GM23338 (cell line): Measurements from ENCODE around the gene GLYATL3. TPM values are rescaled to one million over a fixed set of nuclear protein-coding genes. Genes with fewer than 3 reads are reported as not detected.

Experiments
- ATAC-seq: fragments of 200-7000 bp; cut with Tn5 transposase; 3 replicates; pipeline ENCODE4 v1.9.1; 2020
- DNase-seq: peaks from one replicate; pipeline ENCODE4 v3.0.0-alpha.2; 2015; ENCODE audit warnings: low spot score
- H2AFZ ChIP-seq: fragments of 200-600 bp; sonication (generic); 2 replicates; pipeline ENCODE4 v1.8.0; 2016; ENCODE audit warnings: antibody characterized with exemption, mild to moderate bottlenecking, moderate library complexity
- H3F3A ChIP-seq: fragments of 200-600 bp; sonication (generic); replicated peaks from 2 replicates; pipeline ENCODE4 v1.8.0; 2017; ENCODE audit warnings: antibody characterized with exemption, mixed run types, low read depth
- H3K27ac ChIP-seq: fragments of 200-600 bp; sonication (generic); 2 replicates; pipeline ENCODE4 v1.6.1; 2016; ENCODE audit warnings: low read depth
- H3K27me3 ChIP-seq: fragments of 200-600 bp; sonication (generic); 2 replicates; pipeline ENCODE4 v1.8.0; 2016; ENCODE audit warnings: mild to moderate bottlenecking, mixed run types, moderate library complexity; ENCODE audit not compliant: insufficient read depth
- H3K36me3 ChIP-seq: fragments of 200-600 bp; sonication (generic); 2 replicates; pipeline ENCODE4 v1.8.0; 2016; ENCODE audit warnings: mild to moderate bottlenecking; ENCODE audit not compliant: insufficient read depth
- H3K4me1 ChIP-seq: fragments of 200-600 bp; sonication (generic); 2 replicates; pipeline ENCODE4 v1.8.0; 2016; ENCODE audit warnings: mild to moderate bottlenecking, moderate library complexity; ENCODE audit not compliant: insufficient read depth
- H3K4me2 ChIP-seq: fragments of 200-600 bp; sonication (generic); 2 replicates; pipeline ENCODE4 v1.7.1; 2017; ENCODE audit warnings: mixed run types
- H3K4me3 ChIP-seq: fragments of 200-600 bp; sonication (generic); 2 replicates; pipeline ENCODE4 v1.6.1; 2016; ENCODE audit warnings: mixed run types
- H3K79me2 ChIP-seq: fragments of 200-600 bp; sonication (generic); replicated peaks from 2 replicates; pipeline ENCODE4 v1.8.0; 2017; ENCODE audit warnings: mild to moderate bottlenecking; ENCODE audit not compliant: insufficient read depth
- H3K9me2 ChIP-seq: fragments of 200-600 bp; sonication (generic); 2 replicates; pipeline ENCODE4 v1.8.0; 2017; ENCODE audit not compliant: insufficient read depth
- H4K20me1 ChIP-seq: fragments of 200-600 bp; sonication (generic); replicated peaks from 2 replicates; pipeline ENCODE4 v1.8.0; 2017; ENCODE audit warnings: mild to moderate bottlenecking; ENCODE audit not compliant: insufficient read depth
- H3K27ac Mint-ChIP-seq: 2 replicates; pipeline ENCODE4 v1.8.0; 2020; ENCODE audit warnings: inconsistent platforms, mild to moderate bottlenecking, moderate library complexity, mixed read lengths
- H3K27me3 Mint-ChIP-seq: 3 replicates; pipeline ENCODE4 v1.8.0; 2022; ENCODE audit warnings: low read depth, mild to moderate bottlenecking, moderate library complexity, mixed read lengths, inconsistent platforms; ENCODE audit not compliant: insufficient read depth, poor library complexity
- H3K36me3 Mint-ChIP-seq: 3 replicates; pipeline ENCODE4 v1.8.0; 2021; ENCODE audit warnings: low read depth, mild to moderate bottlenecking, inconsistent platforms, moderate library complexity, mixed read lengths
- H3K4me1 Mint-ChIP-seq: 3 replicates; pipeline ENCODE4 v1.8.0; 2020; ENCODE audit warnings: mild to moderate bottlenecking, inconsistent platforms, mixed read lengths
- H3K4me3 Mint-ChIP-seq: 3 replicates; pipeline ENCODE4 v1.8.0; 2021; ENCODE audit warnings: moderate library complexity, mild to moderate bottlenecking, inconsistent platforms, mixed read lengths
- H3K9me3 Mint-ChIP-seq: 3 replicates; pipeline ENCODE4 v1.8.0; 2020; ENCODE audit warnings: moderate library complexity, mild to moderate bottlenecking, inconsistent platforms, mixed read lengths
- CREB1 ChIP-seq: fragments of 250-450 bp; sonication (Bioruptor Pico); IDR thresholded peaks from 2 replicates; pipeline ENCODE4 v1.5.0; 2020; ENCODE audit warnings: low read depth, mild to moderate bottlenecking, moderate library complexity
- ETS1 ChIP-seq: IDR thresholded peaks from 2 replicates; pipeline ENCODE4 v1.6.1; 2016; ENCODE audit warnings: antibody characterized with exemption
- EZH2 ChIP-seq: fragments of 200-600 bp; sonication (generic); IDR thresholded peaks from one replicate; pipeline ENCODE4 v1.8.0; 2017; ENCODE audit warnings: antibody characterized with exemption, mild to moderate bottlenecking, low read depth; ENCODE audit not compliant: unreplicated experiment
- ZNF114 ChIP-seq: fragments of 250-450 bp; sonication (Bioruptor Pico); IDR thresholded peaks from 2 replicates; pipeline ENCODE4 v1.5.0; 2020; ENCODE audit warnings: mild to moderate bottlenecking, moderate library complexity
- polyA plus RNA-seq: library from polyadenylated mRNA; unstranded; fragments of >200 nt; fragmentation: Nextera tagmentation; extraction: Ambion mirVana; gene quantifications from 2 replicates; pipeline ENCODE4 v1.2.1, GENCODE V29; 2016
- total RNA-seq: library from RNA; depleted of rRNA; stranded (reverse); fragments of >200 nt; shearing (Covaris generic); gene quantifications from 2 replicates; pipeline ENCODE4 v1.2.3, GENCODE V29; 2014
- TF ChIP-seq, protein P1 (sequence below): fragments of 250-450 bp; sonication (Bioruptor Pico); IDR thresholded peaks from 2 replicates; pipeline ENCODE4 v1.5.0; 2020; ENCODE audit warnings: mild to moderate bottlenecking, moderate library complexity

Gene GLYATL3
- total and polyA plus RNA-seq, 2 experiments from 2014 or later: not detected

DNA sequence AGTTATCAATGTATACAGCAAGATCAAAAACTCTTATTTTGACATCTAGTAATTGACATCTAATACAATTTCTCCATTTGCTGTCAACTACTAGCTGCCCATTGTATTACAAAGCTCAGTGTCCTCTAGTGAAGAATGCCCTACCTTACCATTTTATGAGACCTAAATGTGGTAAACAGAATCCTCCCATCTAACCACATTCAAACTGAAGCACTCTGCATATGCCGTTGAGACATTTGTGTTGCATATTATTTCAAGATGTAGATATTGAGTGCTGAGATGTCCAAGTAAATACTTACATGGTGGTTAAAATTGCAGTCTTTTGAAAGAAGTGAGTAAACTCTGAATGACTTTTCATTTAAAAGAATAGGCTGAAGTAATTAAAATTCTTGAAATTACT is 597 bp upstream of the GLYATL3 start (continued):
- TF ChIP-seq, protein P1, sequence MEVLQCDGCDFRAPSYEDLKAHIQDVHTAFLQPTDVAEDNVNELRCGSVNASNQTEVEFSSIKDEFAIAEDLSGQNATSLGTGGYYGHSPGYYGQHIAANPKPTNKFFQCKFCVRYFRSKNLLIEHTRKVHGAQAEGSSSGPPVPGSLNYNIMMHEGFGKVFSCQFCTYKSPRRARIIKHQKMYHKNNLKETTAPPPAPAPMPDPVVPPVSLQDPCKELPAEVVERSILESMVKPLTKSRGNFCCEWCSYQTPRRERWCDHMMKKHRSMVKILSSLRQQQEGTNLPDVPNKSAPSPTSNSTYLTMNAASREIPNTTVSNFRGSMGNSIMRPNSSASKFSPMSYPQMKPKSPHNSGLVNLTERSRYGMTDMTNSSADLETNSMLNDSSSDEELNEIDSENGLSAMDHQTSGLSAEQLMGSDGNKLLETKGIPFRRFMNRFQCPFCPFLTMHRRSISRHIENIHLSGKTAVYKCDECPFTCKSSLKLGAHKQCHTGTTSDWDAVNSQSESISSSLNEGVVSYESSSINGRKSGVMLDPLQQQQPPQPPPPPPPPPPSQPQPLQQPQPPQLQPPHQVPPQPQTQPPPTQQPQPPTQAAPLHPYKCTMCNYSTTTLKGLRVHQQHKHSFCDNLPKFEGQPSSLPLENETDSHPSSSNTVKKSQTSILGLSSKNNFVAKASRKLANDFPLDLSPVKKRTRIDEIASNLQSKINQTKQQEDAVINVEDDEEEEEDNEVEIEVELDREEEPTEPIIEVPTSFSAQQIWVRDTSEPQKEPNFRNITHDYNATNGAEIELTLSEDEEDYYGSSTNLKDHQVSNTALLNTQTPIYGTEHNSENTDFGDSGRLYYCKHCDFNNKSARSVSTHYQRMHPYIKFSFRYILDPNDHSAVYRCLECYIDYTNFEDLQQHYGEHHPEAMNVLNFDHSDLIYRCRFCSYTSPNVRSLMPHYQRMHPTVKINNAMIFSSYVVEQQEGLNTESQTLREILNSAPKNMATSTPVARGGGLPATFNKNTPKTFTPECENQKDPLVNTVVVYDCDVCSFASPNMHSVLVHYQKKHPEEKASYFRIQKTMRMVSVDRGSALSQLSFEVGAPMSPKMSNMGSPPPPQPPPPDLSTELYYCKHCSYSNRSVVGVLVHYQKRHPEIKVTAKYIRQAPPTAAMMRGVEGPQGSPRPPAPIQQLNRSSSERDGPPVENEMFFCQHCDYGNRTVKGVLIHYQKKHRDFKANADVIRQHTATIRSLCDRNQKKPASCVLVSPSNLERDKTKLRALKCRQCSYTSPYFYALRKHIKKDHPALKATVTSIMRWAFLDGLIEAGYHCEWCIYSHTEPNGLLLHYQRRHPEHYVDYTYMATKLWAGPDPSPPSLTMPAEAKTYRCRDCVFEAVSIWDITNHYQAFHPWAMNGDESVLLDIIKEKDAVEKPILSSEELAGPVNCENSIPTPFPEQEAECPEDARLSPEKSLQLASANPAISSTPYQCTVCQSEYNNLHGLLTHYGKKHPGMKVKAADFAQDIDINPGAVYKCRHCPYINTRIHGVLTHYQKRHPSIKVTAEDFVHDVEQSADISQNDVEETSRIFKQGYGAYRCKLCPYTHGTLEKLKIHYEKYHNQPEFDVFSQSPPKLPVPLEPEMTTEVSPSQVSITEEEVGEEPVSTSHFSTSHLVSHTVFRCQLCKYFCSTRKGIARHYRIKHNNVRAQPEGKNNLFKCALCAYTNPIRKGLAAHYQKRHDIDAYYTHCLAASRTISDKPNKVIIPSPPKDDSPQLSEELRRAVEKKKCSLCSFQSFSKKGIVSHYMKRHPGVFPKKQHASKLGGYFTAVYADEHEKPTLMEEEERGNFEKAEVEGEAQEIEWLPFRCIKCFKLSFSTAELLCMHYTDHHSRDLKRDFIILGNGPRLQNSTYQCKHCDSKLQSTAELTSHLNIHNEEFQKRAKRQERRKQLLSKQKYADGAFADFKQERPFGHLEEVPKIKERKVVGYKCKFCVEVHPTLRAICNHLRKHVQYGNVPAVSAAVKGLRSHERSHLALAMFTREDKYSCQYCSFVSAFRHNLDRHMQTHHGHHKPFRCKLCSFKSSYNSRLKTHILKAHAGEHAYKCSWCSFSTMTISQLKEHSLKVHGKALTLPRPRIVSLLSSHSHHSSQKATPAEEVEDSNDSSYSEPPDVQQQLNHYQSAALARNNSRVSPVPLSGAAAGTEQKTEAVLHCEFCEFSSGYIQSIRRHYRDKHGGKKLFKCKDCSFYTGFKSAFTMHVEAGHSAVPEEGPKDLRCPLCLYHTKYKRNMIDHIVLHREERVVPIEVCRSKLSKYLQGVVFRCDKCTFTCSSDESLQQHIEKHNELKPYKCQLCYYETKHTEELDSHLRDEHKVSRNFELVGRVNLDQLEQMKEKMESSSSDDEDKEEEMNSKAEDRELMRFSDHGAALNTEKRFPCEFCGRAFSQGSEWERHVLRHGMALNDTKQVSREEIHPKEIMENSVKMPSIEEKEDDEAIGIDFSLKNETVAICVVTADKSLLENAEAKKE (CRISPR knock-in tag): no peak
- no peak for TF ChIP-seq EZH2

GRCh38 chr6:49504666-49505065 is 4.9 kb downstream of the GLYATL3 start:
- no peak for ATAC-seq
- no peak overlapping the region for H3K27ac ChIP-seq
- peaks cover 9% of the 10 kb centered on the region for H3K9me3 Mint-ChIP-seq
- no peaks in the 10 kb centered on the region for H3K36me3 ChIP-seq
- no peak overlapping the region for H3K27ac Mint-ChIP-seq
- peaks cover 2% of the 10 kb centered on the region; the same call in 1 of the 3 replicates for H3K36me3 Mint-ChIP-seq
- H3K4me2 ChIP-seq: no peak overlapping the region
- no peaks in the 10 kb centered on the region; the same call in 1 of the 3 replicates for H3K4me1 Mint-ChIP-seq
- H4K20me1 ChIP-seq: no peaks in the 10 kb centered on the region
- H3K4me3 Mint-ChIP-seq: no peak overlapping the region
- no peak overlapping the region for H3K4me3 ChIP-seq
- no peaks in the 10 kb centered on the region for H3K27me3 Mint-ChIP-seq
- H3K4me1 ChIP-seq: no peaks in the 10 kb centered on the region
- H3K27me3 ChIP-seq: no peaks in the 10 kb centered on the region
- H3K79me2 ChIP-seq: no peaks in the 10 kb centered on the region
- H3F3A ChIP-seq: no peaks in the 10 kb centered on the region
- DNase-seq: no peak
- H2AFZ ChIP-seq: no peak overlapping the region
- H3K9me2 ChIP-seq: no peaks in the 10 kb centered on the region
- TF ChIP-seq CREB1 (CRISPR knock-in tag): no peak
- TF ChIP-seq, protein P1 (CRISPR knock-in tag): no peak
- no peak for TF ChIP-seq ETS1
- no peak for TF ChIP-seq ZNF114 (CRISPR knock-in tag)
